Brain microvascular endothelial cell (primary cell): ENCODE results near the gene KNTC1.
"Not testable (repeated sequence)": the region's sequence is repeated elsewhere in the genome, so short reads cannot be mapped to it uniquely, and the experiment has no call there.

ENCODE experiments used
- DNase-seq: peaks from one replicate; pipeline ENCODE4 v3.0.0-alpha.2; 2020
- H3K27ac ChIP-seq: fragments of 250-450 bp; sonication (Bioruptor Pico); 2 replicates; pipeline ENCODE4 v1.5.1; 2020; ENCODE audit warnings: mild to moderate bottlenecking, moderate library complexity
- H3K27me3 ChIP-seq: fragments of 250-450 bp; sonication (Bioruptor Pico); replicated peaks from 2 replicates; pipeline ENCODE4 v1.5.1; 2020; ENCODE audit warnings: mild to moderate bottlenecking
- H3K36me3 ChIP-seq: fragments of 250-450 bp; sonication (Bioruptor Pico); replicated peaks from 2 replicates; pipeline ENCODE4 v1.5.1; 2020; ENCODE audit warnings: mild to moderate bottlenecking
- H3K4me3 ChIP-seq: 2 replicates; pipeline ENCODE4 v1.5.1; 2011; ENCODE audit warnings: low read depth, mild to moderate bottlenecking, control low read depth, low read length, moderate library complexity
- in situ Hi-C: cut with HindIII; loops from 2 replicates; pipeline ENCODE4 v1.10.0; 2017; ENCODE audit warnings: low sequenced_read_pairs, low pct_ligation_motif_present
- TF ChIP-seq, protein P1 (sequence below): IDR thresholded peaks from 2 replicates; pipeline ENCODE4 v1.5.1; 2011; ENCODE audit warnings: low read depth, mild to moderate bottlenecking, moderate library complexity, low read length, control low read depth, inconsistent platforms; ENCODE audit errors: missing control alignments

KNTC1 gene, protein sequence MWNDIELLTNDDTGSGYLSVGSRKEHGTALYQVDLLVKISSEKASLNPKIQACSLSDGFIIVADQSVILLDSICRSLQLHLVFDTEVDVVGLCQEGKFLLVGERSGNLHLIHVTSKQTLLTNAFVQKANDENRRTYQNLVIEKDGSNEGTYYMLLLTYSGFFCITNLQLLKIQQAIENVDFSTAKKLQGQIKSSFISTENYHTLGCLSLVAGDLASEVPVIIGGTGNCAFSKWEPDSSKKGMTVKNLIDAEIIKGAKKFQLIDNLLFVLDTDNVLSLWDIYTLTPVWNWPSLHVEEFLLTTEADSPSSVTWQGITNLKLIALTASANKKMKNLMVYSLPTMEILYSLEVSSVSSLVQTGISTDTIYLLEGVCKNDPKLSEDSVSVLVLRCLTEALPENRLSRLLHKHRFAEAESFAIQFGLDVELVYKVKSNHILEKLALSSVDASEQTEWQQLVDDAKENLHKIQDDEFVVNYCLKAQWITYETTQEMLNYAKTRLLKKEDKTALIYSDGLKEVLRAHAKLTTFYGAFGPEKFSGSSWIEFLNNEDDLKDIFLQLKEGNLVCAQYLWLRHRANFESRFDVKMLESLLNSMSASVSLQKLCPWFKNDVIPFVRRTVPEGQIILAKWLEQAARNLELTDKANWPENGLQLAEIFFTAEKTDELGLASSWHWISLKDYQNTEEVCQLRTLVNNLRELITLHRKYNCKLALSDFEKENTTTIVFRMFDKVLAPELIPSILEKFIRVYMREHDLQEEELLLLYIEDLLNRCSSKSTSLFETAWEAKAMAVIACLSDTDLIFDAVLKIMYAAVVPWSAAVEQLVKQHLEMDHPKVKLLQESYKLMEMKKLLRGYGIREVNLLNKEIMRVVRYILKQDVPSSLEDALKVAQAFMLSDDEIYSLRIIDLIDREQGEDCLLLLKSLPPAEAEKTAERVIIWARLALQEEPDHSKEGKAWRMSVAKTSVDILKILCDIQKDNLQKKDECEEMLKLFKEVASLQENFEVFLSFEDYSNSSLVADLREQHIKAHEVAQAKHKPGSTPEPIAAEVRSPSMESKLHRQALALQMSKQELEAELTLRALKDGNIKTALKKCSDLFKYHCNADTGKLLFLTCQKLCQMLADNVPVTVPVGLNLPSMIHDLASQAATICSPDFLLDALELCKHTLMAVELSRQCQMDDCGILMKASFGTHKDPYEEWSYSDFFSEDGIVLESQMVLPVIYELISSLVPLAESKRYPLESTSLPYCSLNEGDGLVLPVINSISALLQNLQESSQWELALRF (N-terminal part only)

DNA sequence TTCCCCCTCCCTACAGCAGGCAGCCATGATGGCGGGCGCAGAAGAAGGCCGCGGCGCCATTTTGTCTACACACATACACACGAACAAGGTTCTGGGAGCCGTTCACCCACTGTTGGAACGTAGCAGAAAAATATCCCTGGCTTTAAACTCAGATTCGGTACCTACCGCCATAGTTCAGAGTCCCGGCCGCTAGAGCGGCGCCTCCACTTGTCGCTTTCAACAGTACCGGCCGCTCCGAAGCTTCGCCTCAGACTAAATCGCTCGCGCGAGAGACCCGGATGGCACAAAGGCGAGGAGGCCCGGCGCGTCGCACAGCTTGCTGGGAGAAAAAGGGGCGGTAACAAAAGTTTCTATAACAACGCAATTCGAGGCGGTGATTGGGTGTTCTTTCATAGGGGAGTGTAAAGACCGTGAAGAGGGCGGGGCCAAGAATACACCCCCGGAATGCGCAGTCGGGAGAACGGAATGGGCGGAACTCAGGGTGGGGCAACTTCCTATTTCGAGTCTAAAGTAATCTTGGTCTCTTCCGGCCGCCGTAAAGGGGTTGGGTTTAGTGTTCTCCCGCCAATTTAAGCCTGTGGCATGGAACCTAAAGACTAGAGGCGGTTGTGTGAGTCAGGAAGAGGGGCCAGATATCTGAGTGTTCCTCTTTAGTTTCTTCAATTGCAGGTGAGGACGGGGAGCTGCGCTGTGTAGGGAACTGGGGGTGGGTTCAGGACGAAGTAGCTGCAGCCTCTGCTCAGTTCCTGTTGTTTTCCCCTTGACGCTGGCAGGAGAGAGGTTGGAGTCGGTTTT is at the start of gene KNTC1, which contains the start of gene RSRC2:
KNTC1 (plus strand) TSS at position 567 of the 795 bp plus-strand sequence. CDS start 2,815 bp downstream, outside the sequence.
RSRC2 (minus strand) TSS at position 254 of the 795 bp plus-strand sequence; CDS start at position 171, 83 bp downstream.
- TF ChIP-seq, protein P1, sequence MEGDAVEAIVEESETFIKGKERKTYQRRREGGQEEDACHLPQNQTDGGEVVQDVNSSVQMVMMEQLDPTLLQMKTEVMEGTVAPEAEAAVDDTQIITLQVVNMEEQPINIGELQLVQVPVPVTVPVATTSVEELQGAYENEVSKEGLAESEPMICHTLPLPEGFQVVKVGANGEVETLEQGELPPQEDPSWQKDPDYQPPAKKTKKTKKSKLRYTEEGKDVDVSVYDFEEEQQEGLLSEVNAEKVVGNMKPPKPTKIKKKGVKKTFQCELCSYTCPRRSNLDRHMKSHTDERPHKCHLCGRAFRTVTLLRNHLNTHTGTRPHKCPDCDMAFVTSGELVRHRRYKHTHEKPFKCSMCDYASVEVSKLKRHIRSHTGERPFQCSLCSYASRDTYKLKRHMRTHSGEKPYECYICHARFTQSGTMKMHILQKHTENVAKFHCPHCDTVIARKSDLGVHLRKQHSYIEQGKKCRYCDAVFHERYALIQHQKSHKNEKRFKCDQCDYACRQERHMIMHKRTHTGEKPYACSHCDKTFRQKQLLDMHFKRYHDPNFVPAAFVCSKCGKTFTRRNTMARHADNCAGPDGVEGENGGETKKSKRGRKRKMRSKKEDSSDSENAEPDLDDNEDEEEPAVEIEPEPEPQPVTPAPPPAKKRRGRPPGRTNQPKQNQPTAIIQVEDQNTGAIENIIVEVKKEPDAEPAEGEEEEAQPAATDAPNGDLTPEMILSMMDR, result no peak
- Histone ChIP-seq H3K4me3 (peak within 1 kb of the TSS; percentile 95), H3K27ac (peak within 1 kb of the TSS; percentile 99), H3K36me3 (peaks cover 17% of the 10 kb centered on the region), H3K27me3 (no peaks in the 10 kb centered on the region)
- peak; percentile 100 for DNase-seq
- in situ Hi-C loops, result no loop called here

DNA sequence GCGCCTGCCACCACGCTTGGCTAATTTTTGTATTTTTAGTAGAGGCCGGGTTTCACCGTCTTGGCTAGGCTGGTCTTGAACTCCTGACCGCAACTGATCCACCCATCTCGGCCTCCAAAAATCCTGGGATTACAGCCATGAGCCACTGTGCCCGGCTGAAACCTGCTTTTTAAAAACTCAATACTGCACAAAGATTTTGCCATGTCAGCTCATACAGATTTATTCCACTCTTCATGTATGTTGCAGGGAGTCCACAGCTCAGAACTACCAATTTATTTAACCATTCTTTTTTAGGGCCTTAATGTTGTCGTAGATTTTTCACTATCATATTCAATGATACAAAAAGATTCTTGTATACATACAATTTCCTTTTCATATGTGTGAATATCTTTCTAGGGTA is 46.3 kb upstream of the KNTC1 start:
- Histone ChIP-seq H3K36me3 (peaks cover 40% of the 10 kb centered on the region), H3K4me3 (no peak overlapping the region), H3K27ac (no peak overlapping the region), H3K27me3 (no peaks in the 10 kb centered on the region)
- in situ Hi-C loops, result no loop called here
- TF ChIP-seq, protein P1, result no peak
- no peak for DNase-seq

GRCh38 chr12:122481861-122482260 is 45.2 kb upstream of the KNTC1 start:
- Histone ChIP-seq H3K4me3 (no peak overlapping the region), H3K27ac (no peak overlapping the region), H3K36me3 (peaks cover 34% of the 10 kb centered on the region), H3K27me3 (no peaks in the 10 kb centered on the region)
- in situ Hi-C loops, result no loop called here
- TF ChIP-seq, protein P1, result no peak
- DNase-seq, result no peak

DNA sequence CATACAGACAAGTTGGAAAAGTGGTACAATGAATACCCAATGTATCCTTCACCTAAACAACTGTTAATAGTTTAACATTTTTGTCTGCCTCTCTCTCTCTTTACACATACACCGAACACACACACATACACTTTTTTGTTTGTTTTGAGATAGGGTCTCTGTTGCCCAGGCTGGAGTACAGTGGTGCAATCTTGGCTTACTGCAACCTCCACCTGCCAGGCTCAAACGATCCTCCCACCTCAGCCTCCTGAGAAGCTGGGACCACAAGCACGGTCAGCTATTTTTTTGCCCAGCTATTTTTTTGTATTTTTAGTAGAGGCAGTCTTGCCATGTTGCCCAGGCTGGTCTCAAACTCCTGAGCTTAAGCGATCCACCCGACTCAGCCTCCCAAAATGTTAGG is 43.1 kb upstream of the KNTC1 start:
- TF ChIP-seq, protein P1, result no peak
- Histone ChIP-seq H3K4me3 (no peak overlapping the region), H3K36me3 (peaks cover 48% of the 10 kb centered on the region), H3K27me3 (no peaks in the 10 kb centered on the region), H3K27ac (no peak overlapping the region)
- no peak for DNase-seq
- in situ Hi-C loops, result no loop called here

DNA sequence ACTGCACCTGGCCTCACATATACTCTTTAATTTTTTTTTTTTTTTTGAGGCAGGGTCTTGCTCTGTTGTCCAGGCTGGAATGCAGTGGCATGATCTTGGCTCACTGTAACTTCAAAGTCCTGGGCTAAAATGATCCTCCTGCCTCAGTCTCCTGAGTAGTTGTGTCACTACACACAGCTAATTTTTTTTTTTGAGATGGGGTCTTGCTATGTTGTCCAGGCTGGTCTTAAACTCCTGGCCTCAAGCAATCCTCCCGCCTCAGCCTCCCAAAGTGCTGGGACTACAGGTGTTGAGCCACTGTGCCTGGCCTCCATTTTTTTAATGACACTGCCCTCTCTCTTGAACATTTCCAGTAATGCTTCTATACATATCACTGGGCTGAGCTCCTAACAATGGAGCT is 42.7 kb upstream of the KNTC1 start:
- H3K27me3 ChIP-seq, result not testable (repeated sequence)

GRCh38 chr12:122486360-122486759 is 40.7 kb upstream of the KNTC1 start:
- H3K27ac ChIP-seq, H3K4me3 ChIP-seq, in situ Hi-C loops, DNase-seq, H3K27me3 ChIP-seq: not testable (repeated sequence)
- H3K36me3 ChIP-seq, result peaks cover 45% of the 10 kb centered on the region

More for the DNA sequence above, 42.7 kb upstream of the KNTC1 start:
- H3K36me3 ChIP-seq, result peaks cover 47% of the 10 kb centered on the region
- H3K4me3 ChIP-seq, DNase-seq, in situ Hi-C loops, H3K27ac ChIP-seq: not testable (repeated sequence)
